HS-5 (cell line): Measurements from ENCODE around the gene TSC22D1.

Source experiments
- DNase-seq: peaks from one replicate; pipeline ENCODE4 v3.0.0-alpha.2; 2012; ENCODE audit warnings: low read depth

Gene TSC22D1

GRCh38 chr13:44426461-44426860 is 149.7 kb downstream of the TSC22D1 start:
- no peak for DNase-seq

GRCh38 chr13:44425815-44426078 is 150.4 kb downstream of the TSC22D1 start:
- DNase-seq, result no peak

- DNase-seq, result no peak
These were observed 150.9 kb downstream of the TSC22D1 start for GRCh38 chr13:44425041-44425814.

GRCh38 chr13:44423824-44424223 is 152.3 kb downstream of the TSC22D1 start:
- DNase-seq, result no peak

GRCh38 chr13:44422755-44423643 is 153.1 kb downstream of the TSC22D1 start:
- DNase-seq, result no peak

- DNase-seq, result no peak
These were observed 154.1 kb downstream of the TSC22D1 start for GRCh38 chr13:44421853-44422525.

- no peak for DNase-seq
These were observed 155.5 kb downstream of the TSC22D1 start for GRCh38 chr13:44420376-44421220.

GRCh38 chr13:44417876-44418275 is 158.3 kb downstream of the TSC22D1 start:
- no peak for DNase-seq

- no peak for DNase-seq
These were observed 158.7 kb downstream of the TSC22D1 start for GRCh38 chr13:44417446-44417845.

- no peak for DNase-seq
These were observed 159.4 kb downstream of the TSC22D1 start for GRCh38 chr13:44416744-44417143.

GRCh38 chr13:44416301-44416700 is 159.8 kb downstream of the TSC22D1 start:
- no peak for DNase-seq

- no peak for DNase-seq
These were observed 160.3 kb downstream of the TSC22D1 start for GRCh38 chr13:44415815-44416214.

- DNase-seq, result no peak
These were observed 161.4 kb downstream of the TSC22D1 start for GRCh38 chr13:44414716-44415115.

- DNase-seq, result no peak
These were observed 163.0 kb downstream of the TSC22D1 start for GRCh38 chr13:44413095-44413494.

- DNase-seq, result no peak
These were observed 163.7 kb downstream of the TSC22D1 start for GRCh38 chr13:44412346-44412935.

GRCh38 chr13:44411841-44412240 is 164.3 kb downstream of the TSC22D1 start:
- DNase-seq, result no peak

- DNase-seq, result no peak
These were observed 165.7 kb downstream of the TSC22D1 start for GRCh38 chr13:44410328-44410859.

- DNase-seq, result no peak
These were observed 166.5 kb downstream of the TSC22D1 start for GRCh38 chr13:44409595-44409994.

- DNase-seq, result no peak
These were observed 168.2 kb downstream of the TSC22D1 start for GRCh38 chr13:44407891-44408290.

- DNase-seq, result no peak
These were observed 168.8 kb downstream of the TSC22D1 start for GRCh38 chr13:44407379-44407778.

GRCh38 chr13:44406617-44407016 is 169.5 kb downstream of the TSC22D1 start:
- DNase-seq, result no peak
